GM12801 (cell line): ENCODE data around the gene RNF157.

Source experiments
- CTCF ChIP-seq: IDR thresholded peaks from one replicate; pipeline ENCODE4 v1.5.1; 2011; ENCODE audit warnings: control low read depth; ENCODE audit not compliant: insufficient read length; ENCODE audit errors: extremely low read depth

The RNF157 gene

GRCh38 chr17:76094046-76094445, 146.2 kb downstream of the RNF157 start:
- no peak for TF ChIP-seq CTCF

GRCh38 chr17:76092526-76093413, 147.5 kb downstream of the RNF157 start:
- no peak for TF ChIP-seq CTCF
